Epithelial cell of prostate (primary cell): Measurements from ENCODE around the gene NRCAM.
"Not testable (repeated sequence)": the region's sequence is repeated elsewhere in the genome, so short reads cannot be mapped to it uniquely, and the experiment has no call there.

Experiments
- DNase-seq: peaks from one replicate; pipeline ENCODE4 v3.0.0-alpha.2; 2011; ENCODE audit warnings: low read depth, low spot score
- H3K27ac ChIP-seq: fragments of 450-650 bp; 2 replicates; pipeline ENCODE4 v1.5.1; 2017; ENCODE audit warnings: mild to moderate bottlenecking

Gene NRCAM

GRCh38 chr7:108404509-108405420 lies 51.5 kb downstream of the NRCAM start:
- no peak overlapping the region for H3K27ac ChIP-seq
- no peak for DNase-seq

GRCh38 chr7:108403597-108404217 lies 52.5 kb downstream of the NRCAM start:
- DNase-seq: no peak
- no peak overlapping the region for H3K27ac ChIP-seq

GRCh38 chr7:108402865-108403264 lies 53.4 kb downstream of the NRCAM start:
- H3K27ac ChIP-seq: no peak overlapping the region
- DNase-seq: no peak

GRCh38 chr7:108396080-108396479 lies 60.2 kb downstream of the NRCAM start:
- no peak for DNase-seq
- H3K27ac ChIP-seq: no peak overlapping the region

- no peak for DNase-seq
- H3K27ac ChIP-seq: no peak overlapping the region
Measured at GRCh38 chr7:108395426-108395825, 60.8 kb downstream of the NRCAM start.

- not testable (repeated sequence) for H3K27ac ChIP-seq, DNase-seq
Measured at GRCh38 chr7:108393097-108393496, 63.1 kb downstream of the NRCAM start.

- not testable (repeated sequence) for DNase-seq, H3K27ac ChIP-seq
Measured at GRCh38 chr7:108387686-108388085, 68.5 kb downstream of the NRCAM start.

- no peak for DNase-seq
- H3K27ac ChIP-seq: no peak overlapping the region
Measured at GRCh38 chr7:108385834-108386422, 70.3 kb downstream of the NRCAM start.

- H3K27ac ChIP-seq: no peak overlapping the region
- DNase-seq: no peak
Measured at GRCh38 chr7:108384716-108385483, 71.3 kb downstream of the NRCAM start.

GRCh38 chr7:108382932-108383331 lies 73.3 kb downstream of the NRCAM start:
- H3K27ac ChIP-seq: no peak overlapping the region
- no peak for DNase-seq

GRCh38 chr7:108380517-108380916 lies 75.7 kb downstream of the NRCAM start:
- H3K27ac ChIP-seq: no peak overlapping the region
- DNase-seq: no peak

- no peak for DNase-seq
- no peak overlapping the region for H3K27ac ChIP-seq
Measured at GRCh38 chr7:108376206-108376605, 80.0 kb downstream of the NRCAM start.

GRCh38 chr7:108375668-108376067 lies 80.6 kb downstream of the NRCAM start:
- DNase-seq: no peak

GRCh38 chr7:108374899-108375298 lies 81.3 kb downstream of the NRCAM start:
- no peak overlapping the region for H3K27ac ChIP-seq
- DNase-seq: no peak

More at GRCh38 chr7:108375668-108376067, 80.6 kb downstream of the NRCAM start:
- no peak overlapping the region for H3K27ac ChIP-seq

GRCh38 chr7:108372618-108373017 lies 83.6 kb downstream of the NRCAM start:
- no peak for DNase-seq
- H3K27ac ChIP-seq: no peak overlapping the region

- H3K27ac ChIP-seq: no peak overlapping the region
- DNase-seq: no peak
Measured at GRCh38 chr7:108370616-108371015, 85.6 kb downstream of the NRCAM start.

- no peak overlapping the region for H3K27ac ChIP-seq
- DNase-seq: no peak
Measured at GRCh38 chr7:108368466-108368865, 87.8 kb downstream of the NRCAM start.

GRCh38 chr7:108367946-108368345 lies 88.3 kb downstream of the NRCAM start:
- no peak for DNase-seq
- no peak overlapping the region for H3K27ac ChIP-seq

GRCh38 chr7:108367314-108367713 lies 88.9 kb downstream of the NRCAM start:
- H3K27ac ChIP-seq: no peak overlapping the region
- DNase-seq: no peak

GRCh38 chr7:108363659-108364058 lies 92.6 kb downstream of the NRCAM start:
- H3K27ac ChIP-seq: no peak overlapping the region
- DNase-seq: no peak
